DND-41 (cell line): Measurements from ENCODE around the gene ATG13.

Source experiments
- CTCF ChIP-seq: IDR thresholded peaks from 2 replicates; pipeline ENCODE4 v1.5.1; 2012; ENCODE audit warnings: borderline replicate concordance, low read length, moderate library complexity, mild to moderate bottlenecking; ENCODE audit not compliant: poor library complexity, severe bottlenecking; ENCODE audit errors: extremely low read depth
- EZH2 ChIP-seq: IDR thresholded peaks from 3 replicates; pipeline ENCODE4 v1.6.1; 2012; ENCODE audit warnings: borderline replicate concordance, low read depth, mild to moderate bottlenecking, moderate library complexity, low read length, inconsistent platforms; ENCODE audit not compliant: severe bottlenecking

- TF ChIP-seq CTCF = no peak
- TF ChIP-seq EZH2 = no peak
These were observed 23.0 kb upstream of the ATG13 start for GRCh38 chr11:46594374-46594700.
